Liver (tissue), 3 donors: ENCODE data around the gene MINDY1.
A peak's percentile ranks its signal among the peaks of the same experiment; 100 is the strongest.

Experiments used
- EGR1 ChIP-seq, 2 donors: IDR thresholded peaks; 2 replicates each; pipeline ENCODE4 v1.6.1; 2016 to 2018; ENCODE audit warnings: antibody characterized with exemption in 2 of 2, low read depth in 2 of 2
- GABPA ChIP-seq, 2 donors: IDR thresholded peaks in 1 of 2; conservative IDR thresholded peaks in 1 of 2; 2 replicates each; pipeline ENCODE4 v1.6.1; 2016; ENCODE audit warnings: antibody characterized with exemption in 2 of 2, mild to moderate bottlenecking in 1 of 2, moderate library complexity in 1 of 2
- JUND ChIP-seq, 2 donors: IDR thresholded peaks; 2 replicates each; pipeline ENCODE4 v1.6.1; 2016; ENCODE audit warnings: antibody characterized with exemption in 2 of 2
- RAD21 ChIP-seq, 2 donors: IDR thresholded peaks; 2 replicates each; pipeline ENCODE4 v1.6.1; 2016; ENCODE audit warnings: antibody characterized with exemption in 2 of 2, mild to moderate bottlenecking in 2 of 2
- RXRA ChIP-seq, 2 donors: IDR thresholded peaks; 2 replicates each; pipeline ENCODE4 v1.6.1; 2017 to 2018; ENCODE audit warnings: antibody characterized with exemption in 2 of 2, mild to moderate bottlenecking in 1 of 2
- TAF1 ChIP-seq: conservative IDR thresholded peaks from 2 replicates; pipeline ENCODE4 v1.6.1; 2016; ENCODE audit warnings: antibody characterized with exemption, mild to moderate bottlenecking
- YY1 ChIP-seq: IDR thresholded peaks from 2 replicates; pipeline ENCODE4 v1.6.1; 2016; ENCODE audit warnings: antibody characterized with exemption, mild to moderate bottlenecking
- TF ChIP-seq, protein P1 (sequence below): fragments of 150-350 bp; IDR thresholded peaks from 2 replicates; pipeline ENCODE4 v1.5.1; 2017; ENCODE audit warnings: improper control_type of control experiment, low read depth, low read length; ENCODE audit not compliant: missing input control
- TF ChIP-seq, protein P2 (sequence below): IDR thresholded peaks from 2 replicates; pipeline ENCODE4 v1.6.1; 2016; ENCODE audit warnings: antibody characterized with exemption
- TF ChIP-seq, protein P3 (sequence below): IDR thresholded peaks from 2 replicates; pipeline ENCODE4 v1.6.1; 2016; ENCODE audit warnings: antibody characterized with exemption, mild to moderate bottlenecking
- TF ChIP-seq, protein P4 (sequence below): IDR thresholded peaks from 2 replicates; pipeline ENCODE4 v1.6.1; 2016; ENCODE audit warnings: antibody characterized with exemption
- TF ChIP-seq, protein P5 (sequence below): IDR thresholded peaks from 2 replicates; pipeline ENCODE4 v1.6.1; 2016; ENCODE audit warnings: antibody characterized with exemption
- donor health status: healthy.
- donor health status: healthy.

DNA sequence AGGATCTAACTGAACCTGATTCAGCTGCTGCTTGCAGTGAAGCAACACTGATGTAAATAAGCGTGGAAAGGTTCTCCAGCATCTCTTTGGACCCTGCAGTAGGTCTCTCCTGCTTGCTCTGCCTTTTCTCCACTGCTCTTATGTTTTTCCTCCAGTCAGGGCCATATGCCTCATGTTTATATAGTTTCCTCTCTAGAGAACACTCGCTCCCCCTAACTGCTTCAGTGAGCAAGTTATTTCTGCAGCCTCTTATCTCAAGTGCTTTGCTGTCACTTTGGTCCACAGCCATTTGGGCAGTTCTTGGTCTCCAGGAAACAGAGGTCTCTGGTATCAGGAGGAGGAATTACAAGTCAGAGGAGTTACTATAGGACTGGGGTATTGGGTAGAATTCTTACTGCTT lies 6.8 kb upstream of the MINDY1 start:
- TF ChIP-seq, protein P1, sequence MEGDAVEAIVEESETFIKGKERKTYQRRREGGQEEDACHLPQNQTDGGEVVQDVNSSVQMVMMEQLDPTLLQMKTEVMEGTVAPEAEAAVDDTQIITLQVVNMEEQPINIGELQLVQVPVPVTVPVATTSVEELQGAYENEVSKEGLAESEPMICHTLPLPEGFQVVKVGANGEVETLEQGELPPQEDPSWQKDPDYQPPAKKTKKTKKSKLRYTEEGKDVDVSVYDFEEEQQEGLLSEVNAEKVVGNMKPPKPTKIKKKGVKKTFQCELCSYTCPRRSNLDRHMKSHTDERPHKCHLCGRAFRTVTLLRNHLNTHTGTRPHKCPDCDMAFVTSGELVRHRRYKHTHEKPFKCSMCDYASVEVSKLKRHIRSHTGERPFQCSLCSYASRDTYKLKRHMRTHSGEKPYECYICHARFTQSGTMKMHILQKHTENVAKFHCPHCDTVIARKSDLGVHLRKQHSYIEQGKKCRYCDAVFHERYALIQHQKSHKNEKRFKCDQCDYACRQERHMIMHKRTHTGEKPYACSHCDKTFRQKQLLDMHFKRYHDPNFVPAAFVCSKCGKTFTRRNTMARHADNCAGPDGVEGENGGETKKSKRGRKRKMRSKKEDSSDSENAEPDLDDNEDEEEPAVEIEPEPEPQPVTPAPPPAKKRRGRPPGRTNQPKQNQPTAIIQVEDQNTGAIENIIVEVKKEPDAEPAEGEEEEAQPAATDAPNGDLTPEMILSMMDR = no peak
- TF ChIP-seq, protein P2, sequence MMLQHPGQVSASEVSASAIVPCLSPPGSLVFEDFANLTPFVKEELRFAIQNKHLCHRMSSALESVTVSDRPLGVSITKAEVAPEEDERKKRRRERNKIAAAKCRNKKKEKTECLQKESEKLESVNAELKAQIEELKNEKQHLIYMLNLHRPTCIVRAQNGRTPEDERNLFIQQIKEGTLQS = no peak
- TF ChIP-seq YY1 (no peak), TAF1 (no peak), EGR1 (IDR thresholded peaks at IDR 0.05; ENCODE audit: low read depth in 2 of 2) (no peak), RAD21 (IDR thresholded peaks at IDR 0.05) (peak in 1 of 2 donors; percentile 6), RXRA (IDR thresholded peaks at IDR 0.05) (no peak), GABPA (IDR thresholded peaks at IDR 0.05 in 1 of 2, conservative IDR thresholded peaks at IDR 0.05 in 1 of 2) (no peak), JUND (IDR thresholded peaks at IDR 0.05) (no peak)
- TF ChIP-seq, protein P3, sequence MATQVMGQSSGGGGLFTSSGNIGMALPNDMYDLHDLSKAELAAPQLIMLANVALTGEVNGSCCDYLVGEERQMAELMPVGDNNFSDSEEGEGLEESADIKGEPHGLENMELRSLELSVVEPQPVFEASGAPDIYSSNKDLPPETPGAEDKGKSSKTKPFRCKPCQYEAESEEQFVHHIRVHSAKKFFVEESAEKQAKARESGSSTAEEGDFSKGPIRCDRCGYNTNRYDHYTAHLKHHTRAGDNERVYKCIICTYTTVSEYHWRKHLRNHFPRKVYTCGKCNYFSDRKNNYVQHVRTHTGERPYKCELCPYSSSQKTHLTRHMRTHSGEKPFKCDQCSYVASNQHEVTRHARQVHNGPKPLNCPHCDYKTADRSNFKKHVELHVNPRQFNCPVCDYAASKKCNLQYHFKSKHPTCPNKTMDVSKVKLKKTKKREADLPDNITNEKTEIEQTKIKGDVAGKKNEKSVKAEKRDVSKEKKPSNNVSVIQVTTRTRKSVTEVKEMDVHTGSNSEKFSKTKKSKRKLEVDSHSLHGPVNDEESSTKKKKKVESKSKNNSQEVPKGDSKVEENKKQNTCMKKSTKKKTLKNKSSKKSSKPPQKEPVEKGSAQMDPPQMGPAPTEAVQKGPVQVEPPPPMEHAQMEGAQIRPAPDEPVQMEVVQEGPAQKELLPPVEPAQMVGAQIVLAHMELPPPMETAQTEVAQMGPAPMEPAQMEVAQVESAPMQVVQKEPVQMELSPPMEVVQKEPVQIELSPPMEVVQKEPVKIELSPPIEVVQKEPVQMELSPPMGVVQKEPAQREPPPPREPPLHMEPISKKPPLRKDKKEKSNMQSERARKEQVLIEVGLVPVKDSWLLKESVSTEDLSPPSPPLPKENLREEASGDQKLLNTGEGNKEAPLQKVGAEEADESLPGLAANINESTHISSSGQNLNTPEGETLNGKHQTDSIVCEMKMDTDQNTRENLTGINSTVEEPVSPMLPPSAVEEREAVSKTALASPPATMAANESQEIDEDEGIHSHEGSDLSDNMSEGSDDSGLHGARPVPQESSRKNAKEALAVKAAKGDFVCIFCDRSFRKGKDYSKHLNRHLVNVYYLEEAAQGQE = no peak
- TF ChIP-seq, protein P4, sequence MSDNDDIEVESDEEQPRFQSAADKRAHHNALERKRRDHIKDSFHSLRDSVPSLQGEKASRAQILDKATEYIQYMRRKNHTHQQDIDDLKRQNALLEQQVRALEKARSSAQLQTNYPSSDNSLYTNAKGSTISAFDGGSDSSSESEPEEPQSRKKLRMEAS = no peak
- TF ChIP-seq, protein P5, sequence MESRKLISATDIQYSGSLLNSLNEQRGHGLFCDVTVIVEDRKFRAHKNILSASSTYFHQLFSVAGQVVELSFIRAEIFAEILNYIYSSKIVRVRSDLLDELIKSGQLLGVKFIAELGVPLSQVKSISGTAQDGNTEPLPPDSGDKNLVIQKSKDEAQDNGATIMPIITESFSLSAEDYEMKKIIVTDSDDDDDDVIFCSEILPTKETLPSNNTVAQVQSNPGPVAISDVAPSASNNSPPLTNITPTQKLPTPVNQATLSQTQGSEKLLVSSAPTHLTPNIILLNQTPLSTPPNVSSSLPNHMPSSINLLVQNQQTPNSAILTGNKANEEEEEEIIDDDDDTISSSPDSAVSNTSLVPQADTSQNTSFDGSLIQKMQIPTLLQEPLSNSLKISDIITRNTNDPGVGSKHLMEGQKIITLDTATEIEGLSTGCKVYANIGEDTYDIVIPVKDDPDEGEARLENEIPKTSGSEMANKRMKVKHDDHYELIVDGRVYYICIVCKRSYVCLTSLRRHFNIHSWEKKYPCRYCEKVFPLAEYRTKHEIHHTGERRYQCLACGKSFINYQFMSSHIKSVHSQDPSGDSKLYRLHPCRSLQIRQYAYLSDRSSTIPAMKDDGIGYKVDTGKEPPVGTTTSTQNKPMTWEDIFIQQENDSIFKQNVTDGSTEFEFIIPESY = no peak
